Left lung (tissue), 10 donors: ENCODE data around the gene ABRACL. TPM values are rescaled to one million over a fixed set of nuclear protein-coding genes. Genes with fewer than 3 reads are reported as not detected.

Experiments used
- ATAC-seq: fragments of 200-7000 bp; cut with Tn5 transposase; one replicate; pipeline ENCODE4 v1.9.1; 2020; ENCODE audit warnings: moderate library complexity
- DNase-seq, 4 donors: peaks; one replicate each; pipeline ENCODE4 v3.0.0-alpha.2; 2013 to 2020
- H3K27ac ChIP-seq, 2 donors: fragments of 200-600 bp; sonication (generic) in 1 of 2; one replicate each; pipeline versions ENCODE4 v1.5.0 to v1.8.0; 2020 to 2021
- H3K27me3 ChIP-seq, 2 donors: fragments of 200-600 bp; sonication (generic) in 1 of 2; one replicate each; pipeline versions ENCODE4 v1.5.0 to v1.8.0; 2020 to 2021
- H3K36me3 ChIP-seq, 2 donors: fragments of 200-600 bp; sonication (generic) in 1 of 2; one replicate each; pipeline versions ENCODE4 v1.5.0 to v1.8.0; 2020 to 2021
- H3K4me1 ChIP-seq, 2 donors: fragments of 200-600 bp; one replicate each; pipeline ENCODE4 v1.8.0; 2021
- H3K4me3 ChIP-seq, 2 donors: fragments of 200-600 bp; sonication (generic) in 1 of 2; one replicate each; pipeline versions ENCODE4 v1.5.0 to v1.8.0; 2020 to 2021; ENCODE audit warnings: mild to moderate bottlenecking in 1 of 2
- H3K9me3 ChIP-seq, 2 donors: fragments of 200-600 bp; sonication (generic) in 1 of 2; one replicate each; pipeline versions ENCODE4 v1.5.0 to v1.8.0; 2020 to 2021
- CTCF ChIP-seq, 2 donors: fragments of 200-600 bp; sonication (generic) in 1 of 2; IDR thresholded peaks; one replicate each; pipeline versions ENCODE4 v1.5.0 to v1.8.0; 2021; ENCODE audit warnings: antibody characterized with exemption in 2 of 2
- intact Hi-C, 2 donors: fragments of 100-400 bp; cut with DNase I; formaldehyde crosslinking; loops; one replicate each; pipeline versions ENCODE4 v1.11.2 to v1.14.2; 2022
- polyA plus RNA-seq, 6 donors: library from polyadenylated mRNA; unstranded; fragments of 120-200 nt; gene quantifications; one replicate each; pipeline ENCODE4 v1.2.1, GENCODE V29; 2013; ENCODE audit not compliant: insufficient read length in 6 of 6
- total RNA-seq, 2 donors: library from RNA; stranded (reverse); fragmentation: NEBNext Ultra II Directional; extraction: Animal tissue kit (Norgen Biotek cat#: 25700); gene quantifications; one replicate each; pipeline ENCODE4 v1.2.1, GENCODE V29; 2021
- donor health status: DM: no; HTN: yes; CAD: no.
- donor health status: DM: no; HTN: no; CAD: no.

Gene ABRACL
- total and polyA plus RNA-seq, 8 donors, result 26.0 to 40.2 (median 30.2) TPM

- ATAC-seq (no peak), DNase-seq (no peak)
- H3K36me3 ChIP-seq, result no peaks in the 10 kb centered on the region
- no peak for TF ChIP-seq CTCF (IDR thresholded peaks at IDR 0.05)
- intact Hi-C loops, result no loop called here
- no peaks in the 10 kb centered on the region for H3K27me3 ChIP-seq
- no peaks in the 10 kb centered on the region for H3K9me3 ChIP-seq
- no peaks in the 10 kb centered on the region for H3K4me1 ChIP-seq
- no peak overlapping the region for H3K4me3 ChIP-seq
- H3K27ac ChIP-seq, result no peak overlapping the region
Measured at GRCh38 chr6:139054001-139054400, 25.5 kb downstream of the ABRACL start.

- ATAC-seq (no peak), DNase-seq (no peak)
- Histone ChIP-seq H3K9me3 (no peaks in the 10 kb centered on the region), H3K27me3 (no peaks in the 10 kb centered on the region), H3K27ac (no peak overlapping the region), H3K4me3 (no peak overlapping the region), H3K36me3 (no peaks in the 10 kb centered on the region), H3K4me1 (no peaks in the 10 kb centered on the region)
- intact Hi-C loops, result no loop called here
- no peak for TF ChIP-seq CTCF (IDR thresholded peaks at IDR 0.05)
Measured at GRCh38 chr6:139055709-139056108, 27.2 kb downstream of the ABRACL start.

GRCh38 chr6:139058029-139058428 is 29.5 kb downstream of the ABRACL start:
- Histone ChIP-seq H3K36me3 (no peaks in the 10 kb centered on the region), H3K4me3 (no peak overlapping the region), H3K27me3 (no peaks in the 10 kb centered on the region), H3K4me1 (no peaks in the 10 kb centered on the region), H3K9me3 (no peaks in the 10 kb centered on the region), H3K27ac (no peak overlapping the region)
- no peak for DNase-seq
- no peak for ATAC-seq
- intact Hi-C loops, result no loop called here
- TF ChIP-seq CTCF (IDR thresholded peaks at IDR 0.05), result no peak

- ATAC-seq (no peak), DNase-seq (no peak)
- Histone ChIP-seq H3K4me1 (no peaks in the 10 kb centered on the region), H3K27me3 (no peaks in the 10 kb centered on the region), H3K27ac (no peak overlapping the region), H3K36me3 (no peaks in the 10 kb centered on the region), H3K4me3 (no peak overlapping the region), H3K9me3 (no peaks in the 10 kb centered on the region)
- no peak for TF ChIP-seq CTCF (IDR thresholded peaks at IDR 0.05)
- intact Hi-C loops, result no loop called here
Measured at GRCh38 chr6:139060332-139060731, 31.8 kb downstream of the ABRACL start.

GRCh38 chr6:139062932-139063646 is 34.5 kb downstream of the ABRACL start:
- Histone ChIP-seq H3K27ac (no peak overlapping the region), H3K4me1 (no peaks in the 10 kb centered on the region), H3K4me3 (no peak overlapping the region), H3K9me3 (no peaks in the 10 kb centered on the region), H3K27me3 (no peaks in the 10 kb centered on the region), H3K36me3 (no peaks in the 10 kb centered on the region)
- no peak for TF ChIP-seq CTCF (IDR thresholded peaks at IDR 0.05)
- ATAC-seq (no peak), DNase-seq (peak in 1 of 4 donors; percentile 2)
- intact Hi-C loops, result no loop called here
